Measurements from ENCODE around the gene CIT. TPM values are rescaled to one million over a fixed set of nuclear protein-coding genes. Genes with fewer than 3 reads are reported as not detected.

Gene CIT
- total RNA-seq, 3 donors from 2014 or later (not counting 1 experiment from before 2014, with no cell fraction given): 2.8 to 4.2 (median 3.6) TPM

DNA sequence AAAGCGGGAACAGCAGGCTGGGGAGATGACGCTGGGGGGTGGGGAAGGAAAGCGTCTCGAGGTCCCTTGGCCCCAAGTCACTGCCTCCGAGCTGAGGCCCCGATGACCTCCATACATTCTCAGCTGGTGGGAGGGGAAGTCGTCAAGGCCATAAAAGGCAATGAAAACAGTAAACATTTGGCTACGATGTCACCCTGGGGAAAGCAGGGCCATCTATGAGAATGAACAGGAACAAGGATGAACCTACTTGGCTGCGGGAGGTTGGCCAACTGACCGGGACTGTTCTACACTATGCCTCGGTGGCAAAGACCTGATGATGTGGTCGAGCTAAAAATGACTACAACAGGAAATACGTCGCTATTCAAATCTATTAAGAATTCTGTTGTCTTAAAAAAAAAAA, 189.7 kb downstream of the CIT start:
- Histone ChIP-seq H3K9me3 (ENCODE audit: control insufficient read depth, insufficient read depth, low read length) (no peaks in the 10 kb centered on the region), H3K27ac (ENCODE audit: low read length) (no peak overlapping the region), H3K4me1 (ENCODE audit: control insufficient read depth, insufficient read depth, low read length) (peaks cover 4% of the 10 kb centered on the region), H3K36me3 (ENCODE audit: control insufficient read depth, insufficient read depth, low read length) (no peaks in the 10 kb centered on the region), H3K27me3 (ENCODE audit: control insufficient read depth, insufficient read depth, low read length) (no peaks in the 10 kb centered on the region), H3K4me3 (ENCODE audit: low read length) (no peak overlapping the region)
- ATAC-seq (no peak), DNase-seq (no peak)
- no peak overlapping the region for H3K4me3 Mint-ChIP-seq
- WGBS (ENCODE audit: insufficient coverage): 91% methylated on average over 11 of the region's 14 CpGs
- H3K27ac Mint-ChIP-seq: no peak overlapping the region
- H3K27me3 Mint-ChIP-seq (ENCODE audit: low read depth in 2 of 2): no peaks in the 10 kb centered on the region
- TF ChIP-seq, protein P1, sequence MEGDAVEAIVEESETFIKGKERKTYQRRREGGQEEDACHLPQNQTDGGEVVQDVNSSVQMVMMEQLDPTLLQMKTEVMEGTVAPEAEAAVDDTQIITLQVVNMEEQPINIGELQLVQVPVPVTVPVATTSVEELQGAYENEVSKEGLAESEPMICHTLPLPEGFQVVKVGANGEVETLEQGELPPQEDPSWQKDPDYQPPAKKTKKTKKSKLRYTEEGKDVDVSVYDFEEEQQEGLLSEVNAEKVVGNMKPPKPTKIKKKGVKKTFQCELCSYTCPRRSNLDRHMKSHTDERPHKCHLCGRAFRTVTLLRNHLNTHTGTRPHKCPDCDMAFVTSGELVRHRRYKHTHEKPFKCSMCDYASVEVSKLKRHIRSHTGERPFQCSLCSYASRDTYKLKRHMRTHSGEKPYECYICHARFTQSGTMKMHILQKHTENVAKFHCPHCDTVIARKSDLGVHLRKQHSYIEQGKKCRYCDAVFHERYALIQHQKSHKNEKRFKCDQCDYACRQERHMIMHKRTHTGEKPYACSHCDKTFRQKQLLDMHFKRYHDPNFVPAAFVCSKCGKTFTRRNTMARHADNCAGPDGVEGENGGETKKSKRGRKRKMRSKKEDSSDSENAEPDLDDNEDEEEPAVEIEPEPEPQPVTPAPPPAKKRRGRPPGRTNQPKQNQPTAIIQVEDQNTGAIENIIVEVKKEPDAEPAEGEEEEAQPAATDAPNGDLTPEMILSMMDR (IDR thresholded peaks at IDR 0.05): no peak
- no peaks in the 10 kb centered on the region for H3K4me1 Mint-ChIP-seq
- H3K9me3 Mint-ChIP-seq: no peaks in the 10 kb centered on the region
- intact Hi-C loops (cut with micrococcal nuclease): no loop called here
- no peaks in the 10 kb centered on the region for H3K36me3 Mint-ChIP-seq

DNA sequence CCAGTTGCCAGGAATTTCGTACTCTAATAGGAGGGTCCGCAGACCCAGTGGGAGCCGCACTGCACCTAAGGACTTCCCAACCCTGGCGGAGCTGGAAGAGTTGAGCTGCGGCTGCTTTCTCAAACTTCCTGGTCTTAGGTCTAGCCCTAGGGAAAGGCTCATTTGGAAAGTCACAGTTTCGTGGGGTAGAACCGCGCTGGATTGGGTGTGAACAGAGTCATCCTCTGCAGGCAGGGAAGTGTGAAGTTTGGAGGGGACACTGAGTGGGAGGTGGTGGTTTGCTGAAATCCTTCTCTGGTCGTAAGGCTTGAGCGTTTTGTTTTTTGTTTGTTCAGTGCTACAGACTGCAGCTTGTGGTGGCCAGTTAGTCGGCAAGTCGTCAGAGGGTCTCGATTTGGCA, 190.3 kb downstream of the CIT start:
- H3K9me3 ChIP-seq (ENCODE audit: control insufficient read depth, insufficient read depth, low read length): no peaks in the 10 kb centered on the region
- intact Hi-C loops (cut with micrococcal nuclease): no loop called here
- Mint-ChIP-seq H3K9me3 (no peaks in the 10 kb centered on the region), H3K36me3 (no peaks in the 10 kb centered on the region), H3K27ac (no peak overlapping the region), H3K4me3 (no peak overlapping the region), H3K4me1 (no peaks in the 10 kb centered on the region), H3K27me3 (ENCODE audit: low read depth in 2 of 2) (no peaks in the 10 kb centered on the region)
- peaks cover 6% of the 10 kb centered on the region for H3K4me1 ChIP-seq (ENCODE audit: control insufficient read depth, insufficient read depth, low read length)
- H3K27me3 ChIP-seq (ENCODE audit: control insufficient read depth, insufficient read depth, low read length): no peaks in the 10 kb centered on the region
- 96% methylated on average over 13 of the region's 13 CpGs for WGBS (ENCODE audit: insufficient coverage)
- no peak overlapping the region for H3K27ac ChIP-seq (ENCODE audit: low read length)
- TF ChIP-seq, protein P1 (IDR thresholded peaks at IDR 0.05): no peak
- no peak overlapping the region for H3K4me3 ChIP-seq (ENCODE audit: low read length)
- DNase-seq (no peak), ATAC-seq (no peak)
- H3K36me3 ChIP-seq (ENCODE audit: control insufficient read depth, insufficient read depth, low read length): peaks cover 5% of the 10 kb centered on the region

DNA sequence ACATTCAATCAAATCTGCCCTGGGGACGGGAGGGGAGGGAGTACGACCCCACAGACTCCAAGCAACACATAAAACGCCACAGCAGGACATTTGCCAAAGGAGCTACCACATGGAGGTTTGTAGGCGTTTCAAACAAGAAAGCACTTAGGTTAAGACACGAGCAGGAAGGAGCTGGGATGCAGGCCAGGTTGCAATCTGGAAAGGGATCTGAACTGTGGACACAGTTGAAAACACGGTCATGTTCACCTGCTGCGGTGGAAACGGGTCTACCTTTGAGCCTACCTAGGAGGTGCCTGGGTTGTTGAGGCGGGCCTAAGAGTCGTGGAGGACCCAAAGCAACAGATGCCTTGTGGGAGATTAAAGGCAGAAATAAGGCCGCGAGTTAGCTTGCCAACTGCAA, 190.8 kb downstream of the CIT start:
- Mint-ChIP-seq H3K4me1 (no peaks in the 10 kb centered on the region), H3K9me3 (no peaks in the 10 kb centered on the region), H3K27me3 (ENCODE audit: low read depth in 2 of 2) (no peaks in the 10 kb centered on the region), H3K4me3 (no peak overlapping the region), H3K27ac (no peak overlapping the region), H3K36me3 (no peaks in the 10 kb centered on the region)
- intact Hi-C loops (cut with micrococcal nuclease): no loop called here
- peaks cover 9% of the 10 kb centered on the region for H3K36me3 ChIP-seq (ENCODE audit: control insufficient read depth, insufficient read depth, low read length)
- DNase-seq (no peak), ATAC-seq (no peak)
- no peak overlapping the region for H3K27ac ChIP-seq (ENCODE audit: low read length)
- no peaks in the 10 kb centered on the region for H3K27me3 ChIP-seq (ENCODE audit: control insufficient read depth, insufficient read depth, low read length)
- TF ChIP-seq, protein P1 (IDR thresholded peaks at IDR 0.05): no peak
- no peak overlapping the region for H3K4me3 ChIP-seq (ENCODE audit: low read length)
- H3K9me3 ChIP-seq (ENCODE audit: control insufficient read depth, insufficient read depth, low read length): no peaks in the 10 kb centered on the region
- 97% methylated on average over 12 of the region's 12 CpGs for WGBS (ENCODE audit: insufficient coverage)
- H3K4me1 ChIP-seq (ENCODE audit: control insufficient read depth, insufficient read depth, low read length): peaks cover 6% of the 10 kb centered on the region

DNA sequence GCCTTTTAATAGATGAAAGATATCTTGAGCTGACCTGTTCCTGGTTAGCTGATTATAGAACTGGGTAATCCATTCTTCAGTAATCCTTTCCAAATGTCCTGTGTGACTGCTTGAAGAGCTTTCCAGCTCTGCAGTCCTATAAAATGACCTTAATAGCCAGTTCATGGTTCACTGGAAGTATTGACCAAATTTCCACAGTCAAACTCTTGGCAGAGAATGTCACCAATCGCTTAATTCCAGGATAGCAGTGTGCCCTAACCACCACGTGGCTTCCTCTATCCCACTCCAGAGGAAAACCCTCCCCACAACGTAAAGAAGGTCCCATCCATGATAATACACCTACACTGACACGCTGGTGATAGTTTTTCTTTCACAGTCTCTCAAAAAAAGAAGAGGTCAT, 191.7 kb downstream of the CIT start:
- peaks cover 19% of the 10 kb centered on the region for H3K36me3 ChIP-seq (ENCODE audit: control insufficient read depth, insufficient read depth, low read length)
- H3K9me3 Mint-ChIP-seq: no peaks in the 10 kb centered on the region
- H3K27ac ChIP-seq (ENCODE audit: low read length): no peak overlapping the region
- H3K9me3 ChIP-seq (ENCODE audit: control insufficient read depth, insufficient read depth, low read length): no peaks in the 10 kb centered on the region
- H3K4me3 Mint-ChIP-seq: no peak overlapping the region
- H3K36me3 Mint-ChIP-seq: no peaks in the 10 kb centered on the region
- DNase-seq (no peak), ATAC-seq (no peak)
- no peaks in the 10 kb centered on the region for H3K27me3 Mint-ChIP-seq (ENCODE audit: low read depth in 2 of 2)
- 93% methylated on average over 4 of the region's 4 CpGs for WGBS (ENCODE audit: insufficient coverage)
- no peak overlapping the region for H3K4me3 ChIP-seq (ENCODE audit: low read length)
- no peak overlapping the region for H3K27ac Mint-ChIP-seq
- H3K4me1 ChIP-seq (ENCODE audit: control insufficient read depth, insufficient read depth, low read length): peaks cover 6% of the 10 kb centered on the region
- no peaks in the 10 kb centered on the region for H3K27me3 ChIP-seq (ENCODE audit: control insufficient read depth, insufficient read depth, low read length)
- TF ChIP-seq, protein P1 (IDR thresholded peaks at IDR 0.05): no peak
- intact Hi-C loops (cut with micrococcal nuclease): no loop called here
- no peaks in the 10 kb centered on the region for H3K4me1 Mint-ChIP-seq

Measured in natural killer cell (primary cell).